ENCODE data around the gene SAPCD2.

SAPCD2 gene

DNA sequence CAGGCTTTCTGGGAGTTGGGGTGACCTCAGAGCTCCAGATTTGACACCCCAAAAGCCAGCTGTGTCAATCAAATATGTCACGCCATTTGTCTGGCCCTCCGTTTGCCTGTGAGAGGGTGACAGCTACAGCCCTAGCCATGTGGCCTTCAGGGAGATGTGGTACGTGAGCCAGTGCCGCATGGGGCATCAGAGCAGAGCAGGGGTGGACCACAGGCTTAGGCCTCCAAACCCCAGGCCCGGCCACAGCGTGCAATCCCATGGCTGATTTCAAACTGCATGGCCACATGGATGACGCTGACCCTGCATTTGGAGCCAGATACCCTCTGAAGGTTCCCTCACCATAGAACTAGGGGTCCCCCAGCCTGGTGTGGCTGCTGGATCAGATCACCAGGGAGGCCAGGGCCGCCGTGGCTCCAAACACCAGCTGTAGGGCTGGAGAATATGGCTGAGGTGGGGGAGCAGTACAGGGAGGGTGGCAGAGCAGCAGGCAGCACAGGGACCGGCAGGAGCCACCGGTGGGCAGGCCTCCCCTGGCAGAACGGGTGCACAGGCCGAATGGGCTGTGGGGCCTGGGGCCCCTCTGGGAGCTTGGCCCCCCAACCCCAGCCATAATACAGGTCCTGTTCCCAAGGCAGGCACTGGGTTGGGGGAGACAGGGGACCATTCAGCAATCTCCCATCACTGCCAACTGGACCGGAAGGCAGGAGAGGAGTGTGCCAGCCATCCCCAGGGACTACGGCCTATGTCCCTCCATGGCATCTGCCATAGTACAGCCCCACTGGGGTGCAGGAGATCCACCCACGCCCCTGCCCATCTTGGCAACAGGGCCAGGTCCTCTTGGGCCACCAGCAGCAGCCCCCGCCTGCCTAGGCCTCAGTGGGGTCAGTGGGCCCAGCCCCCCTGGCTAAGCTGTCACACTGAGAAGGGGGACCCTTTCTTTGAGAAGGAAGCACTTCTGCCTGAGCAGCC is 1.5 kb downstream of the SAPCD2 start:
- no peak for TF ChIP-seq CTCF (IDR thresholded peaks at IDR 0.05; ENCODE audit: poor library complexity, severe bottlenecking)
- H3K36me3 ChIP-seq (ENCODE audit: low read depth): no peaks in the 10 kb centered on the region
- ATAC-seq (ENCODE audit: low read depth): no peak
- H3K9me3 ChIP-seq (ENCODE audit: severe bottlenecking): no peaks in the 10 kb centered on the region
- no peak for DNase-seq (ENCODE audit: low spot score)
- no peaks in the 10 kb centered on the region for H3K27me3 ChIP-seq (ENCODE audit: insufficient read depth, poor library complexity, severe bottlenecking)
- peak overlapping the region; percentile 90 for H3K4me3 ChIP-seq (ENCODE audit: severe bottlenecking)
- no peaks in the 10 kb centered on the region for H3K4me1 ChIP-seq (ENCODE audit: insufficient read depth, poor library complexity, severe bottlenecking)
- no peak overlapping the region for H3K27ac ChIP-seq (ENCODE audit: poor library complexity, severe bottlenecking)

GRCh38 chr9:137067860-137068538 is 2.4 kb downstream of the SAPCD2 start:
- Histone ChIP-seq H3K9me3 (ENCODE audit: severe bottlenecking) (no peaks in the 10 kb centered on the region), H3K4me3 (ENCODE audit: severe bottlenecking) (no peak overlapping the region), H3K36me3 (ENCODE audit: low read depth) (no peaks in the 10 kb centered on the region)

GRCh38 chr9:137066096-137066861 is 4.1 kb downstream of the SAPCD2 start:
- ATAC-seq (ENCODE audit: low read depth) (no peak), DNase-seq (ENCODE audit: low spot score) (no peak)
- Histone ChIP-seq H3K27ac (ENCODE audit: poor library complexity, severe bottlenecking) (no peak overlapping the region), H3K27me3 (ENCODE audit: insufficient read depth, poor library complexity, severe bottlenecking) (no peaks in the 10 kb centered on the region), H3K4me1 (ENCODE audit: insufficient read depth, poor library complexity, severe bottlenecking) (peaks cover 9% of the 10 kb centered on the region), H3K4me3 (ENCODE audit: severe bottlenecking) (no peak overlapping the region), H3K9me3 (ENCODE audit: severe bottlenecking) (no peaks in the 10 kb centered on the region), H3K36me3 (ENCODE audit: low read depth) (no peaks in the 10 kb centered on the region)
- TF ChIP-seq CTCF (IDR thresholded peaks at IDR 0.05; ENCODE audit: poor library complexity, severe bottlenecking): no peak

More at GRCh38 chr9:137067860-137068538, 2.4 kb downstream of the SAPCD2 start:
- Histone ChIP-seq H3K27me3 (ENCODE audit: insufficient read depth, poor library complexity, severe bottlenecking) (no peaks in the 10 kb centered on the region), H3K4me1 (ENCODE audit: insufficient read depth, poor library complexity, severe bottlenecking) (no peaks in the 10 kb centered on the region), H3K27ac (ENCODE audit: poor library complexity, severe bottlenecking) (no peak overlapping the region)
- peak; percentile 38 for ATAC-seq (ENCODE audit: low read depth)
- TF ChIP-seq CTCF (IDR thresholded peaks at IDR 0.05; ENCODE audit: poor library complexity, severe bottlenecking): peak; percentile 83
- DNase-seq (ENCODE audit: low spot score): no peak

- peaks cover 9% of the 10 kb centered on the region for H3K4me1 ChIP-seq (ENCODE audit: insufficient read depth, poor library complexity, severe bottlenecking)
- no peaks in the 10 kb centered on the region for H3K27me3 ChIP-seq (ENCODE audit: insufficient read depth, poor library complexity, severe bottlenecking)
- no peak overlapping the region for H3K4me3 ChIP-seq (ENCODE audit: severe bottlenecking)
- no peak overlapping the region for H3K27ac ChIP-seq (ENCODE audit: poor library complexity, severe bottlenecking)
- TF ChIP-seq CTCF (IDR thresholded peaks at IDR 0.05; ENCODE audit: poor library complexity, severe bottlenecking): no peak
- ATAC-seq (ENCODE audit: low read depth): no peak
- H3K9me3 ChIP-seq (ENCODE audit: severe bottlenecking): no peaks in the 10 kb centered on the region
- no peaks in the 10 kb centered on the region for H3K36me3 ChIP-seq (ENCODE audit: low read depth)
- DNase-seq (ENCODE audit: low spot score): no peak
These were observed 4.9 kb downstream of the SAPCD2 start for GRCh38 chr9:137065336-137065967.
